NCI-H748 (cell line): ENCODE measurements around the gene NOC2L.

Experiments
- DNase-seq: peaks from one replicate; lab custom pipeline; 2025; ENCODE audit not compliant: unreplicated experiment; lab: John Stamatoyannopoulos, UW

NOC2L gene

GRCh38 chr1:930633-931138, 28.4 kb downstream of the NOC2L start:
- no peak for DNase-seq

- no peak for DNase-seq
Observed at GRCh38 chr1:929712-930632, 29.1 kb downstream of the NOC2L start.

- DNase-seq: no peak
Observed at GRCh38 chr1:928825-929661, 30.0 kb downstream of the NOC2L start.

- DNase-seq: no peak
Observed at GRCh38 chr1:927748-928147, 31.3 kb downstream of the NOC2L start.

- DNase-seq: no peak
Observed at GRCh38 chr1:927234-927633, 31.8 kb downstream of the NOC2L start.

- DNase-seq: peak; percentile 56
Observed at GRCh38 chr1:925561-926421, 33.3 kb downstream of the NOC2L start.

- DNase-seq: peak; percentile 72
Observed at GRCh38 chr1:924656-925560, 34.1 kb downstream of the NOC2L start.

- peak; percentile 55 for DNase-seq
Observed at GRCh38 chr1:923991-924655, 34.9 kb downstream of the NOC2L start.

GRCh38 chr1:923131-923990, 35.7 kb downstream of the NOC2L start, which contains the start of gene SAMD11:
Gene SAMD11 (plus strand): TSS chr1:923923. CDS start chr1:924432, 509 bp downstream.
- peak; percentile 79 for DNase-seq

- peak; percentile 81 for DNase-seq
Observed at GRCh38 chr1:921011-921837, 37.8 kb downstream of the NOC2L start.

- DNase-seq: peak; percentile 56
Observed at GRCh38 chr1:920521-920920, 38.5 kb downstream of the NOC2L start.

GRCh38 chr1:920010-920409, 39.0 kb downstream of the NOC2L start:
- DNase-seq: peak; percentile 34

- DNase-seq: no peak
Observed at GRCh38 chr1:919271-919872, 39.7 kb downstream of the NOC2L start.

GRCh38 chr1:918843-919242, 40.2 kb downstream of the NOC2L start:
- no peak for DNase-seq

- DNase-seq: no peak
Observed at GRCh38 chr1:918353-918752, 40.7 kb downstream of the NOC2L start.

- DNase-seq: no peak
Observed at GRCh38 chr1:917466-918091, 41.5 kb downstream of the NOC2L start.
